Central memory CD4-positive, alpha-beta T cell (primary cell): Measurements from ENCODE around the gene CACNB1.

Experiments
- DNase-seq: peaks from one replicate; pipeline ENCODE4 v3.0.0; 2022

The CACNB1 gene

GRCh38 chr17:39225308-39225958 is 28.0 kb upstream of the CACNB1 start, which contains the start of gene STAC2:
STAC2 (minus strand) TSS chr17:39225945; CDS start chr17:39225502, 443 bp downstream.
- DNase-seq = no peak

GRCh38 chr17:39224778-39225307 is 27.4 kb upstream of the CACNB1 start:
- no peak for DNase-seq

- DNase-seq = no peak
Observed at GRCh38 chr17:39223907-39224777, 26.7 kb upstream of the CACNB1 start.

GRCh38 chr17:39222866-39223834 is 25.7 kb upstream of the CACNB1 start:
- DNase-seq = no peak

GRCh38 chr17:39222151-39222550 is 24.7 kb upstream of the CACNB1 start:
- DNase-seq = no peak

- DNase-seq = no peak
Observed at GRCh38 chr17:39221572-39221971, 24.1 kb upstream of the CACNB1 start.

GRCh38 chr17:39219647-39220154 is 22.2 kb upstream of the CACNB1 start:
- DNase-seq = no peak

- DNase-seq = no peak
Observed at GRCh38 chr17:39218906-39219305, 21.4 kb upstream of the CACNB1 start.

GRCh38 chr17:39217734-39218369 is 20.4 kb upstream of the CACNB1 start:
- DNase-seq = no peak

GRCh38 chr17:39213852-39214251 is 16.4 kb upstream of the CACNB1 start:
- DNase-seq = no peak

- no peak for DNase-seq
Observed at GRCh38 chr17:39212841-39213480, 15.5 kb upstream of the CACNB1 start.

GRCh38 chr17:39212195-39212810 is 14.8 kb upstream of the CACNB1 start:
- no peak for DNase-seq

- DNase-seq = no peak
Observed at GRCh38 chr17:39210093-39210434, 12.6 kb upstream of the CACNB1 start.

GRCh38 chr17:39209317-39210092 is 12.0 kb upstream of the CACNB1 start:
- DNase-seq = peak; percentile 58

- DNase-seq = no peak
Observed at GRCh38 chr17:39208893-39209292, 11.4 kb upstream of the CACNB1 start.

- no peak for DNase-seq
Observed at GRCh38 chr17:39208136-39208535, 10.7 kb upstream of the CACNB1 start.

GRCh38 chr17:39205112-39205526 is 7.7 kb upstream of the CACNB1 start:
- no peak for DNase-seq

- no peak for DNase-seq
Observed at GRCh38 chr17:39204245-39204644, 6.8 kb upstream of the CACNB1 start.

GRCh38 chr17:39200957-39201510 is 3.6 kb upstream of the CACNB1 start:
- no peak for DNase-seq
